Dermis blood vessel endothelial cell (primary cell): ENCODE results near the gene LYRM1. TPM values are rescaled to one million over a fixed set of nuclear protein-coding genes. Genes with fewer than 3 reads are reported as not detected.
"Not testable (repeated sequence)": the region's sequence is repeated elsewhere in the genome, so short reads cannot be mapped to it uniquely, and the experiment has no call there.

Source experiments
- DNase-seq: peaks from one replicate; pipeline ENCODE4 v3.0.0; 2010
- total RNA-seq: library from RNA; depleted of rRNA; stranded (reverse); fragments of >200 nt; gene quantifications from 2 replicates; pipeline ENCODE4 v1.2.3, GENCODE V29; 2014

Gene LYRM1
- total RNA-seq, 1 donor from 2014 or later, result 75.2 TPM

DNA sequence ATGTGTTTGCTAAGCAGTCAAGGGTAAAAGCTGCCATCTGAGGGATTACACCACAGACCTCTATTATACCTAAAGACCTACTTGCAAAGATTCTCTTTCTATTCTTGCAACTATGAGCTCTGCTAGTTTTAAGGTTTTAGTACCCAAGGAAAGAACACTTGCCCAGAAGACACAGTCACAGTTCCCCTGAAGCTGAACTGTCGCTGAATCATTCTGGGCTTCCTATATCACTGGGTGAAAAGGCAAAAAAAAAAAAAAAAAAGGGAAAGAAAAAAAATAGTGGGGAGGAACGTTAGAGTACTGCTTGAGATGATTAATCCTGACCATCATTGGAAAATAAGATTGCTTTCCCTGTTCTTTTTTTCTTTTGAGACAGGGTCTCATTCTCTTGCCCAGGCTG is 37.9 kb downstream of the LYRM1 start:
- DNase-seq, result peak; percentile 34

DNA sequence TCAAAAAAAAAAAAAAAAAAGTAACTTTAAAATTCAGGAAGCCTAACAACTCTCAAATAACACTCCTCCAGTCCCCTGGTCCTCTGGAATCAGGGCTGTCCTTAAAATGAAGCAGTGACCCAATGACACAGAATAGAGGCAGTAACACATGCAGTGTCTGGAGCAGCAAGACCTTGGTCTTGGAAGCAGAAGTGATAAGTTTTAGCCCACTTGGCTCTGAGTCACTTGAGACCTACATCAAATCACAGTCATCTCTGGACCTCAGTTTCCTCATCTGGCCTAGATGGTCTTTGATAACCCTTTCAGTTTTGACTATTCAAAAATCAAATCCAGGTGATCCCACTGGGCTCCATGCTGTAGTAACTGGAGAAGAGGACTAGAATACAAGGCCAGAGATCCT is 39.0 kb downstream of the LYRM1 start:
- no peak for DNase-seq

DNA sequence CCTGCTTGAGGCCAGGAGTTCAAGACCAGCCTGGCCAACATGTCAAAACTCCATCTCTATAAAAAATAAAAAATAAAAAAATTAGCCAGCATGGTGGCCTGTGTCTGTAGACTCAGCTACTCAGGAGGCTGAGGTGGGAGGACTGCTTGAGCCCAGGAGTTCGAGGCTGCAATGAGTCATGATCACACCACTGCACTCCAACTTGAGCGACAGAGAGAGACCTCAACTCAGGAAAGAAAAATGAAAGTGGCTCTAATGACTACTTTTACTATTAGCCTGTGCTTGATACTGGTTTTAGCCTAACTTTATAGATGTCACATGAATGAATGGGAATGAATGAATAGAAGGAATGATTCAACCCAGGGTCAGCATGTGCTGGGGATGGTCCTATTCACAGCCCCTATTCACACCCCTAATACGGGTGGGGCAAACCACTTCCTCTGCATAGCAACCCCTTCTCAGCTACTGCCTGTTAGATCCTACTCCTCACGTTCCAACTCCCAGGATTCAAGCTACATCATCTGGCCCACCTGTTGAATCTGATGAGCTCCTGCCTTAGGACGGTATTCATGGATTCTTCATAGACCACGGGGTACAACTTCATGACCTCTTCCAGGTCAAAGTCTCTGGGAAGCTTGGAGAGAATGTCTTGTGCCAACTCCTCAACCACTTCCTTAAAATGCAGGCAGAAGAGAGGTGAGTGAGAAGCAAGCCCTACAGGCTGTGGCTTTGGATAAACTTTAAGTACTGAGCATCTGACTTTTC is 40.5 kb downstream of the LYRM1 start:
- DNase-seq, result no peak

DNA sequence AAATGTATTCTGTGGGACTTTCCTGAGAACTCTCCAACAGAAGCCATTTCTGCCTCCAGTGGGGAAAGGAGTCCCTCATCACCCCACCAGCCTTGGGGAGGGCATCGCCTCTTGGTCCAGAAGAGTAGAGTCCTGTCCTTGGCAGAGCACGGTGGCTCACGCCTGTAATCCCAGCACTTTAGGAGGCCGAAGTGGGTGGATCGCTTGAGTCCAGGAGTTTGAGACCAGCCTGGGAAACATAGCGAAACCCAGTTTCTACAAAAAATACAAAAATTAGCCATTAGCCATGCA is 41.0 kb downstream of the LYRM1 start:
- DNase-seq, result no peak

DNA sequence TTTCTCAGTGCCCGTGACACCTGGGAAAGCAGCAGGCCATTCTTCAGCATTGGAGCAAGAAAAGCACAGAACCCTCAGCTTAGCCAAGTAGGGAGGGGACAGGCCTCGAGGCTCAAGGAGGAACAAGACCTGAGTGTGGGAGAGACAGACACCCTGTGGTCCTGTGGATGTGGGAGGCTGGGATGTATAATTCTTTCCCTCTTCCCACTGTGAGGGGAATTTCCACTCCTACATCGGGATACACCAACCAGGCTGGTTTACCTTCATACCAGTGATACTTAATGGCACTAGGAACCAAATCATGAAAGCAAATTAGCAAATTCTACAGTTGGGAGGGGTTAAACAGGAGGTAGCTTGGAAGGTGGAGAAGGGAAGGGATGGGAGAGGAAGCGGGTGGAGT is 41.7 kb downstream of the LYRM1 start:
- no peak for DNase-seq

DNA sequence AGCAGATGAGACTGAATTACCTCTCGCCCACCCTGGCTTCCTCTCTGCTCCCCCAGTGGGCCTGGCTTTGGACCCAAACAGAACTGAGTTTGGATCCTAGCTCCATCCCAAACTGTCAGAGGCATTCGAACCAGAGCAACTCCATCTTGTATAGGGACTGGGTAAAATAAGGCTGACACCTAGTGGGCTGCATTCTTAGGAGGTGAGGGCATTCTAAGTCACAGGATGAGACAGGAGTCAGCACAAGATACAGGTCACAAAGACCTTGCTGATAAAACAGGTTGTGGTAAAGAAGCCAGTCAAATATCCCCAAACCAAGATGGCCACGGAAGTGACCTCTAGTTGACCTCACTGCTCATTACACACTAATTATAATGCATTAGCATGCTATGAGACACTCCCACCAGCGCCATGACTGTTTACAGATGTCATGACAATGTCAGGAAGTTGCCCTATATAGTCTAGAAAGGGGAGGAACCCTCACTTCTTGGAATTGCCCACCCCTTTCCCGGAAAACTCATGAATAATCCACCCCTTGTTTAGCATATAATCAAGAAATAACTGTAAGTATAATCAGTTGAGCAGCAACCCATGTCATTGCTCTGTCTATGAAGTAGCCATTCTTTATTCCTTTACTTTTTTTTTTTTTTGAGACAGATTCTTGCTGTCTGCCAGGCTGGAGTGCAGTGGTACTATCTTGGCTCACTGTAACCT is 44.4 kb downstream of the LYRM1 start:
- DNase-seq, result peak; percentile 53

DNA sequence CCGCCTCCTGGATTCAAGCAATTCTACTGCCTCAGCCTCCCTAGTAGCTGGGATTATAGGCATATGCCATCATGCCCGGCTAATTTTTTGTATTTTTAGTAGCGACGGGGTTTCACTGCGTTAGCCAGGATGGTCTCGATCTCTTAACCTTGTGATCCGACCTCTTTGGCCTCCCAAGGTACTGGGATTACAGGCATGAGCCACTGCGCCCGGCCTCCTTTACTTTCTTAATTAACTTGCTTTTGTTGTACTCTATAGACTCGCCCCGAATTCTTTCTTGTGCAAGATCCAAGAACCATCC is 45.0 kb downstream of the LYRM1 start:
- DNase-seq, result not testable (repeated sequence)

DNA sequence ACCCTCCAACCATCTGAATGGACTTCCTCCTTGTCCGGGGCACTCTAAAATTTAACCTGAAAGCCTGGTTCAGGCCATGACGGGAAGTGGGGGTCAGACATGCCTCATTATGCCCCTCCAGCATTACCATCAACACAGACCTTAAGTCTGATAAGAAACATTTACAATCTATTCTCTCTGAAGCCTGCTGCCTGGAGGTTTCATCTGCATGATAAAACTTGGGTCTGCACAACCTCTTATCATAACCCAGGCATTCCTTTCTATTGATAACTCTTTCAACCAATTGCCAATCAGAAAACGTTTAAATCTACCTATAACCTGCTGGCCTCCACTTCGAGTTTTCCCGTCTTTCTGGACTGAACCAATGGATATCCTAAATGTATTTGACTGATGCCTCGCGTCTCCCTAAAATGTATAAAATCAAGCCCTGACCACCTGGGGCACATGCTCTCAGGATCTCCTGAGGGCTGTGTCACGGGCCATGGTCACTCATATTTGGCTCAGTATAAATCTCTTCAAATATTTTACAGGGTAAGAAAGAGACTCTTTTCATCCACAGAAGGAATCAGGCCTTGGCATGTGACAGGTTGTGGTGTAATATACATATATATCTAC is 45.6 kb downstream of the LYRM1 start:
- DNase-seq, result no peak

DNA sequence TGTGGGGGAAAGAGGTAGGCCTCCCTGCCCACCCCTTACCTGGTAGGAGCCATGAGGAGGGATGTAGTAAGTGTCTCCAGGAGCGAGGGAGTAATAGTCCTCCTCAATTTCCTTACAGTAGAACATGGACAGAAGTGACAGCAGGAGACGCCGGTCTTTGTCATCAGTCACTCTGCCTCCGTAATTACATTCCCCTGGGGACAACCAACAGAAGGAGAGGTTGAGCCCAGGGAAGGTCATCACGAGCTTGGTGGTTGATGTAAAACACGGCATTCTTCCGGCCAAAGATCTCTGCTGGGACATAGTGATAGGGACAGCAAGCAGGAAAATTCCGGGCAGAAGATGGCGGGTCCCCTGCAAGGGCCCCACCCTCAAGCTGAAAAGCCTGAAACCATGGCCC is 47.9 kb downstream of the LYRM1 start:
- DNase-seq, result no peak

DNA sequence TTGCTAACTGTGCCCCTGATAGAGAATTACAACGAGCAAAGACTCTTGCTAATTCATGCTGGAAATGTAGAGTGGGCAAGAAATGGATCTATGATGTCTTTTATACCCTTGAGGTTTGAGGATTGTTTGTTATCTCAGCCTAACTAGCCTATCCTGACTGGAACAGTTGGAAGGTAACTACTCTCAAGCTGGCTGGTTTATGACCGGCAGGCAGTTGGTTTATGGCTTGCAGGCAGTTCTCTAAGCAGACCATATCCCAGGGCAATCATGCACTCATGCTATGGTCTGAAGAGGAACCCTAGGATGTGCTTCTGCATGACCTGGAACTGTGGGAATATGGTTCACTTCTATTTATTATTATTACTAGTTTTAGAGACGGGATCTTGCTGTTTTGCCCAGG is 49.1 kb downstream of the LYRM1 start:
- no peak for DNase-seq

DNA sequence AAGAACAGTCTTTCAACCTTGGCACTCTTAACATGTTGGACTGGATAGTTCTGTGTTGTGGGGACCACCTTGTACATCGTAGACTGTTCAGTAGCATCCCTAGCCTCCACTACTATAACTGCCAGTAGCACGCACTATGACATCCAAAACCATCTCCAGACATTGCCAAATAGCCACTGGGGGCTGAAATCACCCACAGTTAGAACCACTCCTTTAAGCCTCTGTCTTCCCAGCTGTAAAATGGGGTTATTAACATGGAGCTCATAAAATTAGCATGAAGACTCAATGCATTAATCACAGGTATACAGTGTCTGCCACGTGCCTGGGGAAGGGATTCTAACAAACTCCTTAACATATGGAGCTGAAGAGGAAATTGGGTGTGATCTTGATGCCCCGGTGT is 49.7 kb downstream of the LYRM1 start:
- no peak for DNase-seq

DNA sequence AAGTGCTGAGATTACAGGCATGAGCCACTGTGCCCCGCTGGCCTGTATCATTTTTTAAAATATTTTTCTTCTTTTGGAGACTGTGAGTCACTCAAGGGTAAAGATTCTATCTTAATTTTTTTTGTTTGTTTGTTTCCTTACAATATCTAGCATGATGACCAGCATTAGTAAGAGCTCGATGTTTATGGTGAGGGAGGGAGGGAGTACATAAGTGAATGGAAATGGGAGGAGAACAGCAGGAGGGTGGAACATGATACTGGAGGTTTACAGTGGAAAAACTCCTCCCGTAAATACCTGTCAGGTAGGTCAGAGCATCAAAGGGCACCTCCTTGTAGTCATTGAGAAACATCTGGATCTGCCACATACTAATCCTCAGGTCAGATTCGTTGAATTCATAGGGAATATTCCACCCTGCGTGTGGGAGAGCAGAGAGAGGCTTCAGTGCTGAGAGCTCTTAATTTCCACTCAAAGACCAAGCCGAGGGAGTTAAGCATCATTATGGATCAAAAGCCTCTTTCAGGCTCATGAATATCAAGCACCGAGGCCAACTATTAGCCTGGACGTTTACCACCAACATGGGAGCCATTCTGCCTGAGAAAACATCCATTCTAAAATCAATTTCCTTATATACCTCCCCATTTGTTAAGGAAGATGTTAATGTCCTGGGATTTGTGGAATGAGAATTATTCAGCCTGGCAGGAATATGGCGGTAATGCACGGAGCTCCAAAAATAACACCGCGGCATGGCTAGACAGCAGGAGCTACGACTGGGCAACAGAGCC is 51.8 kb downstream of the LYRM1 start:
- no peak for DNase-seq

DNA sequence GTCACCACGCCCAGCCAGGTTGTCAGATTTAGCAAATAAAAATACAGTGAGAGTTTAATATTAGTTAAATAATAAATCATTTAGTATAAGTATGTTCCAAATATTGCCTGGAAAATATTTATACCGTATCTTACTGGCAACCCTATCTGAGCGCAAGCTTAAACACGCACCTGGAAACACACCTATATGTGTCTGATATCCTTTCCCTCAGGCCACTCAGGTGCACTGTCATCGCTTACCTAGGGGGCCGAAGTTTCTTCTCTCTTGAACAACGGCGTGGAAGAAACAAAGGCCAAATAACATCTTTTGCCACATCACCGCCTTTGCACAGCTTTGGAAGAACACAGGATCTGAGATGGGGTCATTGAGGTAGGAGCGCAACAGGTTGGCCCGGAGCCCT is 54.0 kb downstream of the LYRM1 start:
- DNase-seq, result no peak

DNA sequence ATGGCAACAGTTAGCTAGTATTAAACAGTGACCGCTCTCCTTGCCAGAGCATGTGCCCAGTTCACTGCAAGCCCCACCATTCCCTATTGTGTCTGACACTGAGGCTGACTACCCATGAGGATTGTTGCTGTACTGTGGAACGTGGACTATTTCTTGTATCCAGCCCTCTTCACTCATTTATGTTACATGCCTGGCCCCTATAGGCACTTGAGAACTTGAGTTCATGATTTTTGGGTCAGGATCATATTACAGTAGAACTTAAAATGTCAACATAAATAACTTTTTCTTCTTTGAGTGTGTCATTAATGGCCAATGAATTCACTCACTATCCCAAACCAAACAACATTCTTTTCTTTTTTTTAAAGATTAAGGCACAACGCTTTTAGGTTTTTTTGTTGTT is 55.7 kb downstream of the LYRM1 start:
- no peak for DNase-seq

DNA sequence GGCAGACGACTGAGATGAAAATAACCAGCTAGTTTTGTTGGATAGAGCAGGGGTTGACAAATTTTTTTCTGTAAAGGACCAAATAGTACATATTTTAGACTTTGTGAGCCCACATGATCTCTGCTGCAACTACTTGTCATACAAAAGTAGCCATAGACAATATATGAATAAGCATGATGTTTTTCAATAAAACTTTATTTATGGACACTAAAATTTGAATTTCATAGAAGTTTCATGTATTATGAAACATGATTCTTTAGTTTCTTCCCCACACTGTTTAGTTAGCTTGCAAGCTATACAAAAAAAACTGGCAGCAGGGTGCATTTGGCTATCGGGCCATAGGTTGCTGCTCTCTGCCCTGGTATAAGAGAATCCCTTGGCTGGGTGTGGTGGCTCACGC is 56.6 kb downstream of the LYRM1 start:
- DNase-seq, result no peak

DNA sequence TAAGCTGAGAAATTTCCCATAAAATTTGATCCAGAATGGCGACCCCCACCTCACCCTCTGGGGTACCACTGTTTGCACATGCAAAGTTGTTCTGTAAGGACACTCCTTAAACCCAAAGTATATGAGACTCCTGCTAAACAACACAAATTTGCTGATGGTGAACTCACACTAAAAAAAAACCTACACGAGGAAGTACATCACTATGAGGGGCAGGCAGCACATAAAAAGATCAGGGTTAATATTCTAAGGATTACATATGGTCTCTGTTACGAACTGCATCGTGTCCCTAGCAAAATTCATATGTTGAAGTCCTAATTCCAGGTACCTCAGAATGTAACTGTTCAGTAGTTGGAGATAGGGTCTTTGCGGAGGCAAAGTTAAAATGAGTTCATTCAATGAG is 60.3 kb downstream of the LYRM1 start:
- DNase-seq, result no peak

DNA sequence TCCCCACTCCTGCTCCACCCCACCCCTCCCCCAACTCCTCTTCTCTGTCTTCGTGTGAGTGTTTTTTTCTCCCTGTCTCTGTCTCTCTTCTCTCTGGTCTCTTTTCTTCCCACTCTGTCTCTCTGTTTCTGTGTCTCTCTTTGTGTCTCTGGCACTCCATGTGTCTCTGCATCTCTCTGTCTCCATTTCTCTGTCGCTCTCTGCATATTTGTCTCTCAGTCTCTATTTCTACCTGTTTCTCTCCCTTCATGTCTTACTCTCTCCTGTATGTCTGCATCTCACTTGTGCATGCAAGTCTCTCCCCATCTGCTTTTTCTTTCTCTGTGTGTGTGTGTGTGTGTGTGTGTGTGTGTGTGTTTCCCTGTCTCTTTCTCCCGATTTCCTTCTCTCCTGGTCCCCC is 68.2 kb downstream of the LYRM1 start:
- DNase-seq, result no peak

DNA sequence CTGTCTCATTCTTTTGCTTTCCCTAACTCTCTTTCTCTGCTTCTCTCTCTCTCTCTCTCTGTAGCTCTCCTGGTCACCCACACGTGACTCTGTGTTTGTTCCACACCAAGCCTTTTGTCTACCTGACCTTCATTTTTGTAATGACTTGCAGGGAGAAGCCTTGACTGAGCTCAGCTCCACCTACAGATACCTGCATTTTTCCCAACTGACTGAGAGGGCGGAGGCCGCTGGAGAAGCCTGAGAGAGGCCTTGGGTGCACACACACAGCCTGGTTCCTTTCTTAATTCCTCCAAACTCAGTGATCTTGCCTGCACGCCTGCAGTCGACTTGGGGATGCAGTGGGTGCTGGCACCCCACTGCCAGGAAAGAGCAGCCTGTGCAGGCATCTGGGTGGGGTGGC is 68.8 kb downstream of the LYRM1 start:
- no peak for DNase-seq

DNA sequence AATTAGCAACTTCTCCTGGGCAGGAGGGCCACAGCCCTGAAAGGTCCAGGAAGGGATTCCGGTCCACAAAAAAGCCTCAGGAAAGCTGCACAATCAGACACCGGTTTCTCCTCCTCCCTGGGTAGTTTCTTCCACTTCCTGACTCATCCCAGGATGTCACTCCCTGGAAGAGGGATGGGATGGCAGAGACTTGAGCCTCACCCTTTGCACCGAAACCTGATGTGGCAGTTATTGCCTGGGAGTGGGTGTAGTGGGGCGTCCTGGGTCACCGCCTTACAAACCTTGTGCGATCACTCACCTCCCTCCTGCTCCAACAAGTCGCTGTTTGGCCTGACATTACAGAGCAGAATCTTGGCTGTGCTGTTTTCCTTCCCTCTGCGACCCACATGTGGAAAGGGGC is 70.8 kb downstream of the LYRM1 start:
- DNase-seq, result no peak

DNA sequence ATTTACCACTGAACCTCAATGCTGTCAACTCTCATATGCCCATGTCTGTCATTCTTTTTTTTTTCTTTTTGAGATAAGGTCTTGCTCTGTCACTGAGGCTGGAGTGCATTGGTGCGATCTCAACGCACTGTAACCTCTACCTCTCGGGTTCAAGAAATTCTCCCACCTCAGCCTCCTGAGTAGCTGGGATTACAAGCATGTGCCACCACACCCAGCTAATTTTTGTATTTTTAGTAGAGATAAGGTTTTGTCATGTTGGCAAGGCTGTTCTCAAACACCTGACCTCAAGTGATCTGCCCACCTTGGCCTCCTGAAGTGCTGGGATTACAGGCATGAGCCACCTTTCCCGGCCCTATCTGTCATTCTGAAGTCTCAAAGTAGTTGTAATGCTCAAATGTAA is 72.6 kb downstream of the LYRM1 start:
- not testable (repeated sequence) for DNase-seq
